ENCODE results near the gene NFXL1. TPM values are rescaled to one million over a fixed set of nuclear protein-coding genes. Genes with fewer than 3 reads are reported as not detected.

NFXL1 gene
- total and polyA plus RNA-seq, 10 of the 15 experiments (the other 5 are each of a cell fraction or from before 2014, with no cell fraction given): 8.1 to 16.5 (median 13.1) TPM

- ChIA-PET SMC1A (ENCODE audit: uncharacterized antibody, unreplicated experiment) (interaction anchor here (0.5 kb wide), 1 partner anchor 884 kb away, joined by 5 read pairs; no protein-coding TSS in a partner anchor), RAD21 (ENCODE audit: unreplicated experiment) (no interaction called here), CTCF (no interaction called here), POLR2A (no interaction called here)
- 53% methylated on average over 5 of the region's 5 CpGs for WGBS (ENCODE audit: insufficient coverage, insufficient replicate concordance, low lambda C conversion rate, missing lambda C conversion rate)
- FAIRE-seq: peak; percentile 82
- Histone ChIP-seq H2AFZ (ENCODE audit: control insufficient read depth, low read depth, low read length) (no peak overlapping the region), H3K27me3 (replicated peaks in 1 of 2; ENCODE audit: control insufficient read depth in 2 of 2, insufficient read depth in 2 of 2, low read length in 1 of 2) (no peaks in the 10 kb centered on the region), H3K4me3 (no peak overlapping the region), H3K9me3 (replicated peaks; ENCODE audit: control insufficient read depth, insufficient read depth, low read length) (no peaks in the 10 kb centered on the region), H3K9ac (ENCODE audit: control insufficient read depth, insufficient read depth, low read length) (no peak overlapping the region), H3K36me3 (ENCODE audit: control insufficient read depth in 2 of 2, insufficient read depth in 2 of 2, low read length in 1 of 2) (no peaks in the 10 kb centered on the region), H3K79me2 (ENCODE audit: control insufficient read depth, insufficient read depth, low read length) (no peaks in the 10 kb centered on the region), H3K4me2 (ENCODE audit: control insufficient read depth, insufficient read depth) (no peak overlapping the region), H3K27ac (ENCODE audit: control insufficient read depth, insufficient read depth) (no peak overlapping the region), H4K20me1 (ENCODE audit: control insufficient read depth, insufficient read depth) (no peaks in the 10 kb centered on the region), H3K4me1 (ENCODE audit: control insufficient read depth, insufficient read depth, low read length) (no peaks in the 10 kb centered on the region)
- DNase-seq (ENCODE audit: low read depth, low spot score): no peak
- in situ Hi-C loops (cut with MboI): no loop called here
- no TSS peak for BruUV-seq (replicated peaks)
- ATAC-seq: no peak; the same call in 2 of the 3 replicates
- intact Hi-C loops (cut with micrococcal nuclease; ENCODE audit: unreplicated experiment): no loop called here
- no peak for TF ChIP-seq ESRRA (IDR thresholded peaks at IDR 0.05; ENCODE audit: low read length)
- no peak for TF ChIP-seq HSF1 (IDR thresholded peaks at IDR 0.05; ENCODE audit: low read depth, low read length)
- no peak for TF ChIP-seq PKNOX1 (IDR thresholded peaks at IDR 0.05)
- no peak for TF ChIP-seq SUZ12 (IDR thresholded peaks at IDR 0.05; ENCODE audit: unreplicated experiment)
- TF ChIP-seq, protein P1, sequence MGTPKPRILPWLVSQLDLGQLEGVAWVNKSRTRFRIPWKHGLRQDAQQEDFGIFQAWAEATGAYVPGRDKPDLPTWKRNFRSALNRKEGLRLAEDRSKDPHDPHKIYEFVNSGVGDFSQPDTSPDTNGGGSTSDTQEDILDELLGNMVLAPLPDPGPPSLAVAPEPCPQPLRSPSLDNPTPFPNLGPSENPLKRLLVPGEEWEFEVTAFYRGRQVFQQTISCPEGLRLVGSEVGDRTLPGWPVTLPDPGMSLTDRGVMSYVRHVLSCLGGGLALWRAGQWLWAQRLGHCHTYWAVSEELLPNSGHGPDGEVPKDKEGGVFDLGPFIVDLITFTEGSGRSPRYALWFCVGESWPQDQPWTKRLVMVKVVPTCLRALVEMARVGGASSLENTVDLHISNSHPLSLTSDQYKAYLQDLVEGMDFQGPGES (IDR thresholded peaks at IDR 0.05): no peak
- TF ChIP-seq NRF1 (conservative IDR thresholded peaks at IDR 0.05; ENCODE audit: low read depth, low read length): no peak
- no peak for TF ChIP-seq FOXM1 (IDR thresholded peaks at IDR 0.05; ENCODE audit: low read depth, low read length)
- no peak for TF ChIP-seq NKRF (conservative IDR thresholded peaks at IDR 0.05)
- TF ChIP-seq NR2C2 (IDR thresholded peaks at IDR 0.05; ENCODE audit: borderline replicate concordance, control insufficient read depth, insufficient read length, low read depth): no peak
- TF ChIP-seq EGR1 (IDR thresholded peaks at IDR 0.05; ENCODE audit: borderline replicate concordance in 1 of 2, low read depth in 2 of 2, low read length in 2 of 2): no peak
- TF ChIP-seq KAT2A (conservative IDR thresholded peaks at IDR 0.05; ENCODE audit: control insufficient read depth, low read depth, low read length): no peak
- no peak for TF ChIP-seq SRF (IDR thresholded peaks at IDR 0.05; ENCODE audit: low read depth in 2 of 2, low read length in 2 of 2)
- no peak for TF ChIP-seq CBX5 (IDR thresholded peaks at IDR 0.05; ENCODE audit: low read depth)
- TF ChIP-seq SMC3 (IDR thresholded peaks at IDR 0.05; ENCODE audit: borderline replicate concordance, low read length): no peak
- no peak for TF ChIP-seq JUND (IDR thresholded peaks at IDR 0.05; ENCODE audit: low read depth, low read length)
- no peak for TF ChIP-seq NR2F1 (conservative IDR thresholded peaks at IDR 0.05)
- TF ChIP-seq BMI1 (IDR thresholded peaks at IDR 0.05; ENCODE audit: borderline replicate concordance): no peak
Observed at GRCh38 chr4:47945930-47946726, 31.7 kb upstream of the NFXL1 start.
